Hepatocyte (in vitro differentiated cells): ENCODE measurements around the gene VWF.

Source experiments
- CTCF ChIP-seq: fragments of 200-600 bp; sonication (generic); IDR thresholded peaks from 2 replicates; pipeline ENCODE4 v1.5.1; 2016; ENCODE audit warnings: antibody characterized with exemption, mild to moderate bottlenecking; ENCODE audit not compliant: poor library complexity
- EZH2 ChIP-seq: fragments of 200-600 bp; sonication (generic); IDR thresholded peaks from 2 replicates; pipeline ENCODE4 v1.6.1; 2016; ENCODE audit warnings: antibody characterized with exemption, mild to moderate bottlenecking, borderline replicate concordance
- EZH2phosphoT487 ChIP-seq: fragments of 200-600 bp; sonication (generic); IDR thresholded peaks from one replicate; pipeline ENCODE4 v1.6.1; 2018; ENCODE audit warnings: antibody characterized with exemption, mild to moderate bottlenecking, low read depth, moderate library complexity; ENCODE audit not compliant: unreplicated experiment, severe bottlenecking

GRCh38 chr12:6086316-6086715 lies 38.2 kb downstream of the VWF start:
- TF ChIP-seq CTCF (no peak), EZH2phosphoT487 (no peak), EZH2 (no peak)
